ENCODE measurements around the gene TMEM50B. TPM values are rescaled to one million over a fixed set of nuclear protein-coding genes. Genes with fewer than 3 reads are reported as not detected.
A peak's percentile ranks its signal among the peaks of the same experiment; 100 is the strongest.
"Not testable (repeated sequence)": the region's sequence is repeated elsewhere in the genome, so short reads cannot be mapped to it uniquely, and the experiment has no call there.

TMEM50B gene
- 32.1 and 32.7 TPM in 2 replicates for total RNA-seq (2014; rRNA removed; shearing (Covaris generic))
- polyA plus RNA-seq (2015; cell fraction: cytosol; rRNA removed), result 22.3 and 23.5 TPM in 2 replicates
- 88.0 and 96.5 TPM in 2 replicates for polyA plus RNA-seq (2015; cell fraction: nucleus; rRNA removed)

DNA sequence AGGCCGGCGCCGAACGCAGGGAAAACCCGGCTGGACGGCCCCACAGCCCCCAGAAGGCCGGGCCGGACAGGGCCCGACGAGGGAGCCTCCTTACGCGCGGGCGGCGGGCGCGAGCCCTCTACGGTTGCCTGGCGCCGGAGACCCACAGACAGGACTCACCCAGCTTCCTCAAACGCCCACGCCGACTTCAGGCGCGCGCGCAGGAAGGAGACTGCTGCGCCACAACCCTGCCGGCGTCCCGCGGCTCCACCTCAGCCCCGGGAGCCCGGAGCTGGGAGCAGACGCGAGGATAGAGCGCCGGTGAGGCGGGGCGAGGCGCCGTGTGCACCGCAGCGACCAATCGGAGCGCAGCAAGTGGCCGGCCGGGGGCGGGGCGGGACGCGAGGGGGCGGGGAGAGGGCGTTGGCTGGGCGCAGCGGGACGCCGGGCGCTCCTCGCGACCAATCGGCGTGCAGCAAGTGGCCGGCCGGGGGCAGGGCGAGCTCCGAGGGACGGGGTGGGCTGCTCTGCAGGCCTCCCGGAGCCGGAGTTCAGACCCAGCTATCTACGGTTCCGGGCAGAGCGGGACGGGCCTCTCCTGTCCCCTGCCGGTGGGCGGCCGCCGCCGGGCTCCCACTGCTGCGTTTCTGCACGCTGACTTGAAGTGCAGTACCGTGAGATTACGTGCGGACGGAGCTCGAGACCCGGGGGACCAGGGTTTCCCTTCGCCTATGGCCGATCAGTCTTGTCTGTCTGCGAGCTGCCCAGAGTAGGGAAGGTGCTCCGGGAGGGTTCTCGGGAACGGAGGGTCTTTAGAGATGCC lies at the start of gene TMEM50B:
Gene TMEM50B, minus strand, starts transcription at position 296 of the 802 bp plus-strand sequence. CDS start 11,089 bp downstream, outside the sequence.
- DNase-seq (ENCODE audit: low read depth, low spot score), result peak; percentile 93
- in situ Hi-C loops (cut with HindIII; ENCODE audit: low pct_unique_long_range_greater_than_20kb, low sequenced_read_pairs), result no loop called here

DNA sequence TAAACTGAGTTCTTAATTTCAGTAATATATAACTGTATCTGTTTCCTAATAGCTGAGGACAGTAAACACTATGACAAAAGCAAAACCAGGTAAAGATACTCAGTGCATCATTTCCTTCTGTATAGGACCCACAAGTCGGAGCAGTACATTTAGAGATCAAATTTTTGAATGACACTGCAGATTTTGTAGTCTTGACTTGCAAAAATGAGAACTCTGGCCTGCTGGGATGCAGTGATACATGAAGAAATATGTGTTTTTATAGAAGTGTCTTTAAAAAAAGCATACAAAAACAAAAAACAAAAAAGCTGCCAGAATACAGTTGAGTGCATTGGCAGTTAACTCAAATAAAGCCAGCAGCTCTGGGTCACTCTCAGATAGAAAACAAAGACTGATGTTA lies 43.2 kb upstream of the TMEM50B start:
- no peak for DNase-seq (ENCODE audit: low read depth, low spot score)
- in situ Hi-C loops (cut with HindIII; ENCODE audit: low pct_unique_long_range_greater_than_20kb, low sequenced_read_pairs), result no loop called here

DNA sequence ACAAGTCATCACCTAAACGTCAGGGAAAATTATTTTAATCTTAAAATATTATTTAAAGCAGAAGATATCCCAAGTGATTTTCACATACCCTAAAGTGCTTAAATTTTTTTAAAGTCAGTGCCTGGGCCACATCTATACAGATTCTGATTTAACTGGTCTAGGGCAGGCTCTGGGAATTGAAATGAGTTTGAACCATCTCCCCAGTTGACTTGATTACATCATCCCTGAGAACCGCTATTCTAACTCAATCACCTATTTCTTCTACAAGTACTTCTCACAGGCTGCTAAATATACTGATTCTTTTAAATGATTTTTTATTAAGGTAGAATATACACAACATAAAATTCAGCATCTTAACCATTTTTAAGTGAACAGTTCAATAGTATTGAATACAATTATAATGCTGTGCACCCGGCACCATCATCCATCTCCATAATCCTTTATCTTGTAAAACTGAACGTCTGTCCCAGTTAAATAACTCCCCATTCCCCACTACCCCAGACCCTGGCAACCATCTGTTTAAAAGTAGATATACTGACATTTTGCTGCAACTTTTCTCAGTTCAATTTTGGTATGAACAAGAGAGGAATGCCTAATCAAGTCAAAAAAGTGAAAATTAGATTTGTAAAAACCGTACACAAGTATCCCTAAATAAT lies 42.7 kb upstream of the TMEM50B start:
- in situ Hi-C loops (cut with HindIII; ENCODE audit: low pct_unique_long_range_greater_than_20kb, low sequenced_read_pairs), result no loop called here
- DNase-seq (ENCODE audit: low read depth, low spot score), result no peak

DNA sequence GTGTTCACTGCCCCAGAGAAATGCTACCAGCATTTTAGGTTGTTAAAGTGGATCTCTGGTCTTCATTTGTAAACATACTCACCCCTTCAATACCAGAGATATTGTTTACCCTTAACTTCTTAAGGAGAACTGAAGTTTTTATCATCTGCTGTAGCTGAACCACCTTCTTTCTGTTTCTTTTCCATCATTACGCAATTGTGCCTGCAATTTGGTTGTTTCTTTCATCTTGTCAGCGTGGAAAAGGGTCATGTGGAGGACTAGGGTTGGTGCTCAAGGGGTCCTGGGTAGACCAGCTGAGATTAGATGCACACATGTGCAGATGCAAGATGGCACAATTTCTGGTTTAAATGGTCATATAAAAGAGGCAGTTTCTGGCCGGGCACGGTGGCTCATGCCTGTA lies 39.1 kb upstream of the TMEM50B start:
- in situ Hi-C loops (cut with HindIII; ENCODE audit: low pct_unique_long_range_greater_than_20kb, low sequenced_read_pairs), result no loop called here
- no peak for DNase-seq (ENCODE audit: low read depth, low spot score)

DNA sequence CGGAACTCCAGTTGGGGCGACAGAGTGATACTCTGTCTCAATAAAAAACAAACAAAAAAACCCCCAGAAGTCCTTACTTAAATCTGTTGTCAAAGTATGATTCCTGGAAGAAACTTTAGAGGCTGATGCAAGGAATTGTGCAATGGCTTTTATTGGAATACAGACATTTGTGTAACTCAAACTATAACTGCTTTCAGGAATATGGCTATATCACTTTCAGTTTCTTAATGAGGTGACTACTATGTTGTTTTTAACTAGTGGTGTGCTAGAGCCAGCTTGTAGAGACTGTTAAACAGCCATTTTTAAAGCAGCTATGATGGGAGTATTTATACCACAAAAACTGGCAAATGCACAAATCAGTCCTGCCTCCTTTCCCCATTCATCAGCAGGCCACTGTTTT lies 34.5 kb upstream of the TMEM50B start:
- no peak for DNase-seq (ENCODE audit: low read depth, low spot score)
- in situ Hi-C loops (cut with HindIII; ENCODE audit: low pct_unique_long_range_greater_than_20kb, low sequenced_read_pairs), result no loop called here

DNA sequence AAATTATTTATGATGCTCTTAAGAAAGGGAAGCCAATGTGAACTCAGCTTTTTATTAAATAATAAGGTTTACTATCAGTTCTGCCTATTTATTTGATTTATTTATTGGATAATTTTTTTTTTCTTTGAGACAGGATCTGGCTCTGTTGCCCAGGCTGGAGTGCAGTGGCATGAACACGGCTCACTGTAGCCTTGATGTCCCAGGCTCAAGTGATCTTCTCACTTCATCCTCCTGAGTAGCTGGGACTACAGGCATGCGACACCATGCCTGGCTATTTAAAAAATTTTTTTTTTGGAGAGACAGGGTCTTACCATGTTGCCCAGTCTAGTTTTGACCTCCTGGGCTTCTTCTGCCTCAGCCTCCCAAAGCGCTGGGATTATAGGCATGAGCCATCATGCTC lies 32.7 kb upstream of the TMEM50B start:
- no peak for DNase-seq (ENCODE audit: low read depth, low spot score)
- in situ Hi-C loops (cut with HindIII; ENCODE audit: low pct_unique_long_range_greater_than_20kb, low sequenced_read_pairs), result no loop called here

DNA sequence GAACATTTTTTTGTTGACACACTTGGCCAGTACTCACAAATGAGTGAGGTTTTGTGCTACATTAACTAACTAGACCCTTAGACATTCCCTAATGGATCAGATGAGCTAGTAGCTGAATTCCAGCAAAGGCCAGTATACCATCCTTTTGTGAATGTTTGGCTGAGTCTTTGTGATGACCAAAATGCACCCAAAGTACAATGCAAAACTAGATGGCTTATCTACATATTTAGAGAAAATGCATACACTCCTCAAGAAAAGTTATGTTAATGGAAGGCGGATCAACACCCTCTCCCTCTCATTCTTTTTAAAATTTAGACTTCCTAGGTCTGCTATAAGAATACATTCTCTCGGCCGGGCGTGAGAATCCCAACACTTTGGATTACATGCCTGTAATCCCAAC lies 31.9 kb upstream of the TMEM50B start:
- in situ Hi-C loops (cut with HindIII; ENCODE audit: low pct_unique_long_range_greater_than_20kb, low sequenced_read_pairs), result no loop called here
- no peak for DNase-seq (ENCODE audit: low read depth, low spot score)

DNA sequence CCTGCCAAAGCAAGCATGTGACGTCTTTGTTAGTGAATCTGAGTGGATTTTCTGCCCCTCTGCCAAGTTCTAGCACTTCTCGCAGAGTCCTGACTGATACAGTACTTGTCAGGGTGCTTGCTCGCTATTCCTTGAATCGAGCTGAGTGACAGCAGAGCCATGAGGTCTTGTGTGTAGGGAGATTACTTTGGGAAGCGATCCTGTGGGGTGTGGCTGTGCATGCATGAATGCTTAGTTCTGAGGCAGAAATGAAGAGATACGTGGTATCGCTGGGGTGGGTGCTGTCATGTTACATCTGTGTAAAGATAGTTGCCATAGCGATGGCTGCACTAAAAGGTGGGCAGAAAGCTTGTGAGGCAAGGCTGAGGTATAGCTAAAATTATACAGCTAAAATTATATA lies 31.1 kb upstream of the TMEM50B start:
- no peak for DNase-seq (ENCODE audit: low read depth, low spot score)
- in situ Hi-C loops (cut with HindIII; ENCODE audit: low pct_unique_long_range_greater_than_20kb, low sequenced_read_pairs), result no loop called here

DNA sequence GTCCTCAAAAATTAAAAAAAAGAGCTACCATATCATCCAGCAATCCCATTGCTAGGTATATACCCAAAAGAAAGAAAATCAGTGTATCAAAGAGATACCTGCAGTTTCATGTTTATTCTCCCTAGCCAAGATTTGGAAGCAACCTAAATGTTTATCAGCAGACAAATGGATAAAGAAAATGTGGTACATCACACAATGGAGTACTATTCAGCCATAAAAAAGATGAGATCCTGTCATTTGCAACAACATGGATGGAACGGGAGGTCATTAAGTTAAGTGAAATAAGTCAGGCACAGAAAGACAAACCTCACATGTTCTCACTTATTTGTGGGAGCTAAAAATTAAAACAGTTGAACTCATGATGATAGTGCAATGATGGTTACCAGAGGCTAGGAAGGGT lies 27.2 kb upstream of the TMEM50B start:
- in situ Hi-C loops (cut with HindIII; ENCODE audit: low pct_unique_long_range_greater_than_20kb, low sequenced_read_pairs); DNase-seq (ENCODE audit: low read depth, low spot score): not testable (repeated sequence)

DNA sequence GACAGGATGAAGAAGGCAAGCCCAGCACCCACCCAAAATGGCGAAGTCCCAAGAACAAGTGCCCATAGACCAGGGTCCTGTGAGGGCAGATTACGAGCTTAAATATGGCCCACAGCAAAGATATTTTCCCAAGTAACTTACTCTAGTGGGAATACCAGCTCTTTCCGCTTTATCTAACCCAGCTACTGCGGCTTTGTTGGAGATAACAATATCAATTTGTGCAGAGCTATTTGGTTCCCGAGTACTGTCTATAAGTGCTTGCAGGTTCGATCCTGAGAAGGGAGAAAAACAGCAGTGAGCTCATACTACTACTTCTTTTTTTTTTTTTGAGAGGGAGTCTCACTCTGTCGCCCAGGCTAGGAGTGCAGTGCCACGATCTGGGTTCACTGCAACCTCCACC lies 26.1 kb upstream of the TMEM50B start:
- DNase-seq (ENCODE audit: low read depth, low spot score), result no peak
- in situ Hi-C loops (cut with HindIII; ENCODE audit: low pct_unique_long_range_greater_than_20kb, low sequenced_read_pairs), result no loop called here

DNA sequence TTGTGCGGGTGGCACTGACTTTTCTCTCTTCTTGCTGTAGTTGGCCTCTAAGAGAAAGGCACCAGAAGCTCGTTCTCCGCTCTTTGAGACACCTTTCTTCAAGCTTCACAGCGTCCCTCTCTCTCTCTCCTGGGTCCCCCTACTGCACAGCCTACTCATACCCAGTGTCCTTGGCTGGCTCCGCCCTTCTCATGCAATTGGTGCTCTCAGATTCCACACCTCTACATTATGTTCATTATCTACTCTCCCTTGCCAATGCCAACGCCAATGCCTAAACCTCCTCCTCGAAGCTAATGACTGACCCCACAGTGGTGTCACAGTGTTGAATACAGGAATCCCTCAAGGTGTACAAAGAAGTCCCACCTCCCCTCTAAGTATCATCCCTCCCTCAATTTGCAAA lies 16.6 kb upstream of the TMEM50B start:
- in situ Hi-C loops (cut with HindIII; ENCODE audit: low pct_unique_long_range_greater_than_20kb, low sequenced_read_pairs), result no loop called here

DNA sequence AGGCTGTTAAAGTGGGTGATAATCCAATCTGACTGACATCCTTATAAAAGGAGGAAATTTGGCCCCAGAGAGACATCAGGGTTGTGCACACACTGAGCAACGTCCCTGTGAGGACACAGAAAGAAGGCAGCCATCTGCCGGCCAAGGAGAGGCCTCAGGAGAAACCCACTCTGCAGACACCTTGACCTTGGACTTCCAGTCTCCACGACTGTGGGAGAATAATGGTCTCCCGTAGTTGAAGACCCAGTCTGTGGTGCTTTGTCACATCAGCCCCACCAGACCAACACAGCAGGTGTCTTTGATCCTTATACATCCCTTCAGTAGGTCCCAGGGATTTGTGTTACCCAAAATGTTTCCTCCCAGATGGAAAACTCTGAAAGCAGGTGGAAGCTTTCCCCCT lies 16.0 kb upstream of the TMEM50B start:
- DNase-seq (ENCODE audit: low read depth, low spot score), result no peak
- in situ Hi-C loops (cut with HindIII; ENCODE audit: low pct_unique_long_range_greater_than_20kb, low sequenced_read_pairs), result no loop called here

More for the DNA sequence above, 16.6 kb upstream of the TMEM50B start:
- no peak for DNase-seq (ENCODE audit: low read depth, low spot score)

DNA sequence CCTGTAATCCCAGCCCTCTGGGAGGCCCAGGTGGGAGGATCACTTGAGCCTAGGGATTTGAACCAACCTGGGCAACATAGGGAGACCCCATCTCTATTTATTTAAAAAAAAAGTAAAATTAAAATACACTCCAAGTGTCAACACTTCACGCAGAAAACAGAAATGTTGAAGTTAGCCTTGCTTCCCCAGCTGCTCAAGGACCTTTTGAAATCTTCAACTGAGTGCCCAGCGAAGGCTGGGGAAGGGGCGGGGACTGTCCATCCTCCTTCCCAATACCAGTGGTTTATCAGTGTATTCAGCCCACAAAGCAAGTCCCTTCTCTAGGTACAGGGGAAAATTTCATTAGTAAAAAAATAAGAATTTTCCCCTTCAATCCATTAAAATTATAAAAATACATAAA lies 14.0 kb upstream of the TMEM50B start:
- no peak for DNase-seq (ENCODE audit: low read depth, low spot score)
- in situ Hi-C loops (cut with HindIII; ENCODE audit: low pct_unique_long_range_greater_than_20kb, low sequenced_read_pairs), result no loop called here

DNA sequence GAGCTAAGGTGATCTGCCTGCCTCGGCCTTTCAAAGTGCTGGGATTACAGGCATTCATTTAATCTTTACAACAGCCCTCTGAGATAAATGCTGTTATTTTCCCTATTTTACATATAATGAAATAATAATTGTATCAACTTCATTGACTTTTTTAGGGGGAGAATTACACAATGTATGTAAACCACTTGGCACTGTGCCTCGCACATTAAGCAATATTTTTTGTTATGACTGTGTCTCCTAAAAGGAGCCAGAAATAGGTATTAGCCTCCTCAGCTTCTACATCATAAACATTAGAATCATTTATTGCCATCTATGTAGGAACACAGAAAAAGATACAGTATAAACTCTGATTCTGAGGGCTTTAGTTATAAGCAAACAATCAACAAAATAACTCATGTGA lies 12.8 kb upstream of the TMEM50B start:
- DNase-seq (ENCODE audit: low read depth, low spot score), result no peak
- in situ Hi-C loops (cut with HindIII; ENCODE audit: low pct_unique_long_range_greater_than_20kb, low sequenced_read_pairs), result no loop called here

DNA sequence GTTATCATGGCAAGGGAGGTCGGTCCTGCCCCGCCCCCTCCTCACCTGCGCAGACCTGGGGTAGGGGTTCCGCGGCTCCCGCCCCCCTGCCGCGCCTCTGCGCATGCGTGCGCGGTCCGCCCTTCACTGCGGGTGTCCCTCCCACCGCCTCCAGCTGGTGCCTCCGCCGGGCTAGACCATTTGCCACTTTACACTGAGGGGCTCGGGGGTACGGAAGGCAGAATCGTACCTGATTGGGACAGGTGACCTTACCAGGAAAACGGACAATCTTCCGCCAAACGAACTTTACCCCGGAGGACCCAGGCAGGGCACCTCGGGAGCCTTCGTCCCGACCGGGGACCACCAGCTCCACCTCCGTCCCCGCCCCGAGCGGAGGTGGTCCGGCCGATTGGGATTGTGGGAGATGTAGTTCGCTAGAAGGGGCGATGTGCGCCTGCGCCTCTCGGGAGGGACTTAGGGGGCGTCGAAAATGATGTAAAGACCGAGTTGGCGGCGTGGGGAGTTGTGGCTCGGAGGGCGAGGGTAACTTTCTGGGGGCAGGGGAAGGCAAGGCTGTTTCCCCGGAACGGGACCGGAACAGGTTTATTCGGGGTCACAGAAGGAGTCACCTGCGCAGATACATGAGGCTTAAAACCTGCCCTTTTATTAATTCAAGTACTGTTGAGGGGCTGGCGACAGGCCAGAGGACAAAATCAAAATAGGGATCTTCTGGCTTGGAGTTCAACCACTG lies 11.8 kb upstream of the TMEM50B start, which contains the start of gene DNAJC28:
Gene DNAJC28, minus strand, starts transcription at position 344 of the 730 bp plus-strand sequence. CDS start 2,323 bp downstream, outside the sequence.
- DNase-seq (ENCODE audit: low read depth, low spot score), result peak; percentile 93
- in situ Hi-C loops (cut with HindIII; ENCODE audit: low pct_unique_long_range_greater_than_20kb, low sequenced_read_pairs), result no loop called here

DNA sequence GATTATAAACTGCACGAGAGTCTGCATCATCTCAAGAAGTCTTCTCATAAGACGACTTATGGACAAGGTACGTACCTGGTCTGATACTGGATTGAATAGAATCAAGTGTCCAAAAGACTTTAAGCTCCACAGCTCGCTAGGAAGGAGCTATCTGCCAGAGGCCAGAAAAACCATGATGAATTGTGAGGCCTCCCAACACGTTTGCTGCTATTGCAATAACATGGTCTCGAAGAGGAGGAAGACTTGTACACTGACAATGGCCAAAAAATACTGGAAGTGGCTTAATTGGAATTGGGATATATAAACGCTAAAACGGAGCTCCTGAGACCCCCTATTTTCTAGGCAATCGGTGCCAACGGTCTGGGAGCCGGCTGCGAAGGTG lies 11.2 kb upstream of the TMEM50B start:
- in situ Hi-C loops (cut with HindIII; ENCODE audit: low pct_unique_long_range_greater_than_20kb, low sequenced_read_pairs), result no loop called here
- DNase-seq (ENCODE audit: low read depth, low spot score), result peak; percentile 3

DNA sequence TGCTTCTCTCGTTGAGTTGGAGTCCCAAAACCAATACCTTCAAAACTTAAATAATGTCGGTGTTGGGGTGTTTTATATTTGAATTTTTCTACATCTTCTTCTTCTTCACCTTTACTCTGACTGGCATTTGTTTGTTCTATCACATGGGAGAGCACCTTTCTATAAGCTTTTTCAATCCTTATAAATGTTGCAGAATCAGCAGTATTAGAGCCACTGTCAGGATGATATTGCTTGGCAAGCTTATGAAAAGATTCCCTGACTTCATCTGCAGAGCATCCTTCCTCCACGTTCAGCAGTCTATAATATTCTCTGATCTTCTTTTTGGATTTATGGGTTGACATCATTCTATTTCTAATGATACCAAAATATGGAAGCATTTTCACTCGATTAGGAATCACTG lies 9.2 kb upstream of the TMEM50B start:
- DNase-seq (ENCODE audit: low read depth, low spot score), result no peak
- in situ Hi-C loops (cut with HindIII; ENCODE audit: low pct_unique_long_range_greater_than_20kb, low sequenced_read_pairs), result no loop called here

DNA sequence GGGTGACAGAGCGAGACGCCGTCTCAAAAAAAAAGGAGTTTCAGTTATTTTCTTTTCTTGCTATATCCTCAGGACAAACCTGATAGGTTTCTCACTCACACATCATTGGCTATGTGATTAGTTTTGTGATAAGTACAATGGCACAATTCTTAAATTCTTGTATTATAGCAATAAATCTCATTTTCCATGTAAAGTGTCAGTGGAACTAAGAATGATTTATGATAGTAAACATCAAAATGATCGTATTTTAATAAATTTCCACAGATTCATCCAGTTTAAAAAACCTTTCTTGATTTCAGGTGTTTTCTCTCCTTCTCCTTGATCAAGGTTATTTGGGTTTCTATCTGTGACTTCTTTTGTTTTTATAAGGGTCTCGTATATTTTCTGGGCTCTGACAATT lies 8.2 kb upstream of the TMEM50B start:
- in situ Hi-C loops (cut with HindIII; ENCODE audit: low pct_unique_long_range_greater_than_20kb, low sequenced_read_pairs), result no loop called here
- no peak for DNase-seq (ENCODE audit: low read depth, low spot score)

Data from SK-MEL-5 (cell line).